Calu3 (cell line): ENCODE data around the gene WDR7. TPM values are rescaled to one million over a fixed set of nuclear protein-coding genes. Genes with fewer than 3 reads are reported as not detected.

Experiments
- BruUV-seq: library from RNA; stranded (reverse); fragments of 400-500 nt; replicated peaks from 2 replicates; lab custom pipeline; 2021; lab: Mats Ljungman, UMichigan
- CTCF ChIA-PET: fragments of 300-600 bp; sonication (Branson Sonifier 250); formaldehyde crosslinking; loops from one replicate; lab custom pipeline; 2022; ENCODE audit warnings: antibody characterized with exemption; lab: Charles Lee
- DNase-seq: peaks from one replicate; pipeline ENCODE4 v3.0.0; 2022
- H3K27ac Mint-ChIP-seq: one replicate; pipeline ENCODE4 v1.8.0; 2022; ENCODE audit warnings: mixed read lengths; ENCODE audit not compliant: unreplicated experiment
- H3K27me3 Mint-ChIP-seq: one replicate; pipeline ENCODE4 v1.8.0; 2022; ENCODE audit warnings: mixed read lengths; ENCODE audit not compliant: unreplicated experiment
- H3K36me3 Mint-ChIP-seq: one replicate; pipeline ENCODE4 v1.8.0; 2022; ENCODE audit warnings: mild to moderate bottlenecking, moderate library complexity, mixed read lengths; ENCODE audit not compliant: insufficient read depth, unreplicated experiment
- H3K4me1 Mint-ChIP-seq: one replicate; pipeline ENCODE4 v1.8.0; 2022; ENCODE audit warnings: mild to moderate bottlenecking, low read depth, mixed read lengths; ENCODE audit not compliant: unreplicated experiment
- H3K4me3 Mint-ChIP-seq: one replicate; pipeline ENCODE4 v1.8.0; 2022; ENCODE audit warnings: mild to moderate bottlenecking, low read depth, moderate library complexity, mixed read lengths; ENCODE audit not compliant: unreplicated experiment
- H3K9me3 Mint-ChIP-seq: one replicate; pipeline ENCODE4 v1.8.0; 2022; ENCODE audit warnings: low read depth, mixed read lengths; ENCODE audit not compliant: unreplicated experiment
- intact Hi-C: fragments of 100-400 bp; cut with micrococcal nuclease; formaldehyde crosslinking; loops from one replicate; pipeline ENCODE4 v1.10.0; 2022; ENCODE audit not compliant: unreplicated experiment
- total RNA-seq: library from RNA; stranded (reverse); gene quantifications from 2 replicates; pipeline ENCODE4 v1.2.3, GENCODE V29; 2022
- TF ChIP-seq, protein P1 (sequence below): fragments of 200-600 bp; IDR thresholded peaks from one replicate; pipeline ENCODE4 v1.8.0; 2022; ENCODE audit warnings: antibody characterized with exemption; ENCODE audit not compliant: unreplicated experiment

WDR7 gene
- total RNA-seq, 1 experiment from 2014 or later = 16.2 TPM

DNA sequence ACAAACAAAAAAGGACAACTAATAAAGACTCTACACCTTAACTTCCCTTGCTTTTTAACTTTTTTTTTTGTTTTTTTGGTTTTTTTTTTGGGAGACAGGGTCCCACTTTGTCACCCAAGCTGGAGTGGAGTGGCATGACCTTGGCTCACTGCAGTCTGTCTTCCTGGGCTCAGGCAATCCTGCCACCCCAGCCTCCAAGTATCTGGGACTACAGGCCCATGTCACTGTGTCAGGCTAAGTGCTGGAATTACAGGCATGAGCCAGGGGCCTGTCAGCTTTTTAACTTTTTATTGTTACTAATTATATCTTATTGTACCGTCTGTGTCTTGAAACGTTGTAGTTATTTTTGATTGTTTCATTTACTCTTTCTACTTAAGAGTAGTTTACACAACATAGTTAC is 25.5 kb downstream of the WDR7 start:
- CTCF ChIA-PET = no interaction called here
- Mint-ChIP-seq H3K27me3 (no peaks in the 10 kb centered on the region), H3K27ac (no peak overlapping the region), H3K4me1 (no peaks in the 10 kb centered on the region), H3K36me3 (no peaks in the 10 kb centered on the region), H3K4me3 (no peak overlapping the region), H3K9me3 (no peaks in the 10 kb centered on the region)
- DNase-seq = no peak
- no TSS peak for BruUV-seq
- TF ChIP-seq, protein P1, sequence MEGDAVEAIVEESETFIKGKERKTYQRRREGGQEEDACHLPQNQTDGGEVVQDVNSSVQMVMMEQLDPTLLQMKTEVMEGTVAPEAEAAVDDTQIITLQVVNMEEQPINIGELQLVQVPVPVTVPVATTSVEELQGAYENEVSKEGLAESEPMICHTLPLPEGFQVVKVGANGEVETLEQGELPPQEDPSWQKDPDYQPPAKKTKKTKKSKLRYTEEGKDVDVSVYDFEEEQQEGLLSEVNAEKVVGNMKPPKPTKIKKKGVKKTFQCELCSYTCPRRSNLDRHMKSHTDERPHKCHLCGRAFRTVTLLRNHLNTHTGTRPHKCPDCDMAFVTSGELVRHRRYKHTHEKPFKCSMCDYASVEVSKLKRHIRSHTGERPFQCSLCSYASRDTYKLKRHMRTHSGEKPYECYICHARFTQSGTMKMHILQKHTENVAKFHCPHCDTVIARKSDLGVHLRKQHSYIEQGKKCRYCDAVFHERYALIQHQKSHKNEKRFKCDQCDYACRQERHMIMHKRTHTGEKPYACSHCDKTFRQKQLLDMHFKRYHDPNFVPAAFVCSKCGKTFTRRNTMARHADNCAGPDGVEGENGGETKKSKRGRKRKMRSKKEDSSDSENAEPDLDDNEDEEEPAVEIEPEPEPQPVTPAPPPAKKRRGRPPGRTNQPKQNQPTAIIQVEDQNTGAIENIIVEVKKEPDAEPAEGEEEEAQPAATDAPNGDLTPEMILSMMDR = no peak
- intact Hi-C loops = no loop called here

DNA sequence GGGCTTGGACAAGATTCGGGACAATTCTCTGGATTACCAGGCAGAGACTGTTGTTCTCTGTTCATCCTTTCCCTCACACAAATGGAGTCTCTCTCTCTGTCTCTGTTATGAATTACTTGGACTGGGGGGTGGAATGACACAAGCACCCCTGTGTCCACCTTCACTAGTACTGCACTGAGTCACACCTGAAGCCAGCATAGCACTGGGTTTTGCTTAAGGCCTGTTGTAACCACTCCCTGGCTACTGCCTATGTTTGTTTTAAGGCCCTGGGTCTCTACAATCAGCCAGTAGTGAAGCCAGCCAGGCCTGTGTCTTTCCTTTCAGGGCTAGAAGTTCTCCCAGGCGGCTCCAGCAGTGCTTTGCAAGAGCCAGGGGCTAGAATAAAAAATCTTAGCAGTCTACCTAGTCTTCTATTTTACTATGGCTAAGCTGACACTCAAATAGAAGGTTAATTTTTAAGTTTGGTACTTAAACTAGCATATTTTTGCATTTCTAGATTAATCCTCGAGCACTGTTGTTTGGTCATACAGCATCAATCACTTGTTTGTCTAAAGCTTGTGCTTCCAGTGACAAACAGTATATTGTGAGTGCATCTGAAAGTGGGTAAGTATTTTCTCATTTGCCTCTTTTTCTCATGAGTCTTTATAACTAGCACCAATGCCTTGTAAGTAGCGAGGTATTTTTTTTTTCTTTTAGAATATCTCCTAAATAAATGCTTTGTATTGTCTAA is 27.8 kb downstream of the WDR7 start:
- CTCF ChIA-PET = no interaction called here
- BruUV-seq = no TSS peak
- H3K36me3 Mint-ChIP-seq = no peaks in the 10 kb centered on the region
- intact Hi-C loops = no loop called here
- no peaks in the 10 kb centered on the region for H3K4me1 Mint-ChIP-seq
- no peak for DNase-seq
- TF ChIP-seq, protein P1 = no peak
- H3K4me3 Mint-ChIP-seq = no peak overlapping the region
- no peaks in the 10 kb centered on the region for H3K27me3 Mint-ChIP-seq
- no peaks in the 10 kb centered on the region for H3K9me3 Mint-ChIP-seq
- no peak overlapping the region for H3K27ac Mint-ChIP-seq

DNA sequence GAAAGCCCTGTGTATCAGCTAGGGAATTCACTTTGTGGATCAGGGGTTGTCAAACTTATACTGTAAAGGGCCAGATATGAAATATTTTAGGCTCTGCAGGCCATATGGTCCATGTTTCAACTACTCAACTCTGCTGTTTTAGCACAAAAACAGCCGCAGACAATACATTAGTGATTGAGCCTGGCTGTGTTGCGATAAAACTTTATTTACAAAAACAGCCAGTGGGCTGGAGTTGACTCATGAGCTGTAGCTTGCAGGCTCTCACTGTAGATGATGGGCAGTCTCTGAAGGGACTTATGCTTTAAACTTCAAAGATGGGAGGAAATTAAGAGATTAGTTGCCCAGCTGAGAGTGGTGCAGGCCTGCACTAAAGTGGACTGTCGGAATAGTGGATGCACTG is 33.1 kb downstream of the WDR7 start:
- Mint-ChIP-seq H3K27ac (no peak overlapping the region), H3K27me3 (no peaks in the 10 kb centered on the region), H3K36me3 (no peaks in the 10 kb centered on the region), H3K4me3 (no peak overlapping the region), H3K9me3 (no peaks in the 10 kb centered on the region), H3K4me1 (no peaks in the 10 kb centered on the region)
- TF ChIP-seq, protein P1 = no peak
- no TSS peak for BruUV-seq
- intact Hi-C loops = no loop called here
- CTCF ChIA-PET = no interaction called here
- DNase-seq = no peak

DNA sequence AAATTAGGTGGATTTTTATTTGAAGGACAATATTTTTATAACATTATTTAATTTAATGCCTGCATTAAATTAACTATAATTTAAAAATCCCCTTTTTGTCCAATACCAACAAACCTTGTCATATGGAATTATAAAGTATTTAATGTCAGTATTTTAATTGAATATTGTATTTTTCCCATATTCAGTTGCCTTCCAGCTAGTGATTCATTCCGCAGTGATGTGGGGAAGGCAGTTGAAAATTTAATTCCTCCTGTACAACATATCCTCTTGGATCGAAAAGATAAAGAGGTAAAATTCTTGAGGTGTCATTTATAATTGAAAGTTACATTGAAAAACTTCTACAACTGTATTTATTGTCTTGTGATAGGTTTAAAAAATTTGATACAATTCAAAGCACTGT is 40.4 kb downstream of the WDR7 start:
- TF ChIP-seq, protein P1 = no peak
- Mint-ChIP-seq H3K36me3 (no peaks in the 10 kb centered on the region), H3K27me3 (no peaks in the 10 kb centered on the region), H3K4me1 (no peaks in the 10 kb centered on the region), H3K9me3 (no peaks in the 10 kb centered on the region), H3K27ac (no peak overlapping the region), H3K4me3 (no peak overlapping the region)
- intact Hi-C loops = no loop called here
- BruUV-seq = no TSS peak
- no peak for DNase-seq
- CTCF ChIA-PET = interaction anchor here (0.6 kb wide), 1 partner anchor 81 kb away, joined by 3 read pairs; no protein-coding TSS in a partner anchor
